ENCODE results near the gene NCF2. TPM values are rescaled to one million over a fixed set of nuclear protein-coding genes. Genes with fewer than 3 reads are reported as not detected.

Gene NCF2
- total RNA-seq, 1 experiment from 2014 or later: 65.5 TPM

GRCh38 chr1:183612407-183612806 is 22.1 kb upstream of the NCF2 start:
- H3K4me2 ChIP-seq: peak overlapping the region; percentile 61
- intact Hi-C loops (cut with micrococcal nuclease; ENCODE audit: unreplicated experiment): no loop called here
- peaks cover 35% of the 10 kb centered on the region for H3F3A ChIP-seq (ENCODE audit: insufficient read depth, low read depth)
- BruUV-seq (replicated peaks): no TSS peak
- peak overlapping the region; percentile 82 for H3K27ac ChIP-seq
- no peaks in the 10 kb centered on the region for H3K27me3 ChIP-seq (ENCODE audit: insufficient read depth, low read depth)
- H3K9me3 ChIP-seq (ENCODE audit: insufficient read depth, low read depth): no peaks in the 10 kb centered on the region
- peak in 1 of 2 experiments; percentile 19 for DNase-seq
- no peak overlapping the region; the same call in 1 of the 2 replicates for H3K4me3 ChIP-seq
- H3K79me2 ChIP-seq (ENCODE audit: low read depth): peaks cover 13% of the 10 kb centered on the region
- no peaks in the 10 kb centered on the region for H4K20me1 ChIP-seq (ENCODE audit: insufficient read depth)
- ChIA-PET CTCF (no interaction called here), POLR2A (ENCODE audit: unreplicated experiment) (no interaction called here)
- H2AFZ ChIP-seq: no peak overlapping the region
- H3K9me2 ChIP-seq (ENCODE audit: insufficient read depth): no peaks in the 10 kb centered on the region
- H3K4me1 ChIP-seq (replicated peaks; ENCODE audit: insufficient read depth): peaks cover 55% of the 10 kb centered on the region
- TF ChIP-seq CTCF (conservative IDR thresholded peaks at IDR 0.05) (no peak), EZH2 (IDR thresholded peaks at IDR 0.05; ENCODE audit: low read depth) (no peak)
- H3K36me3 ChIP-seq (ENCODE audit: low read depth): no peaks in the 10 kb centered on the region

- peaks cover 35% of the 10 kb centered on the region for H3F3A ChIP-seq (ENCODE audit: insufficient read depth, low read depth)
- DNase-seq: peak in 1 of 2 experiments; percentile 48
- no peak overlapping the region for H3K4me3 ChIP-seq
- H2AFZ ChIP-seq: no peak overlapping the region
- H3K36me3 ChIP-seq (ENCODE audit: low read depth): no peaks in the 10 kb centered on the region
- no peak for TF ChIP-seq EZH2 (IDR thresholded peaks at IDR 0.05; ENCODE audit: low read depth)
- no peak for TF ChIP-seq CTCF (conservative IDR thresholded peaks at IDR 0.05)
- peaks cover 13% of the 10 kb centered on the region for H3K79me2 ChIP-seq (ENCODE audit: low read depth)
- CTCF ChIA-PET: no interaction called here
- intact Hi-C loops (cut with micrococcal nuclease; ENCODE audit: unreplicated experiment): loop anchor here (2.0 kb wide), 1 partner anchor 448 kb away; no protein-coding TSS in a partner anchor
- H4K20me1 ChIP-seq (ENCODE audit: insufficient read depth): no peaks in the 10 kb centered on the region
- no peaks in the 10 kb centered on the region for H3K9me3 ChIP-seq (ENCODE audit: insufficient read depth, low read depth)
- H3K9me2 ChIP-seq (ENCODE audit: insufficient read depth): no peaks in the 10 kb centered on the region
- peak overlapping the region; percentile 37; the same call in 1 of the 2 replicates for H3K4me2 ChIP-seq
- H3K4me1 ChIP-seq (replicated peaks; ENCODE audit: insufficient read depth): peaks cover 60% of the 10 kb centered on the region
- no peaks in the 10 kb centered on the region for H3K27me3 ChIP-seq (ENCODE audit: insufficient read depth, low read depth)
- POLR2A ChIA-PET (ENCODE audit: unreplicated experiment): interaction anchor here (0.6 to 0.7 kb wide), 2 partner anchors 42 to 448 kb away, joined by 4 to 14 read pairs; no protein-coding TSS in a partner anchor
- BruUV-seq (replicated peaks): no TSS peak
- peak overlapping the region; percentile 76 for H3K27ac ChIP-seq
Measured at GRCh38 chr1:183611021-183611420, 20.8 kb upstream of the NCF2 start.

- H3K9me3 ChIP-seq (ENCODE audit: insufficient read depth, low read depth): no peaks in the 10 kb centered on the region
- no peaks in the 10 kb centered on the region for H3K36me3 ChIP-seq (ENCODE audit: low read depth)
- ChIA-PET POLR2A (ENCODE audit: unreplicated experiment) (interaction anchor here (0.6 kb wide), 2 partner anchors 54 to 936 kb away, joined by 3 to 6 read pairs; no protein-coding TSS in a partner anchor), CTCF (interaction anchor here (1.0 to 1.1 kb wide), 2 partner anchors 10 to 75 kb away, joined by 4 to 6 read pairs; no protein-coding TSS in a partner anchor)
- H3K27me3 ChIP-seq (ENCODE audit: insufficient read depth, low read depth): no peaks in the 10 kb centered on the region
- peaks cover 60% of the 10 kb centered on the region for H3K4me1 ChIP-seq (replicated peaks; ENCODE audit: insufficient read depth)
- peaks cover 13% of the 10 kb centered on the region for H3K79me2 ChIP-seq (ENCODE audit: low read depth)
- intact Hi-C loops (cut with micrococcal nuclease; ENCODE audit: unreplicated experiment): loop anchor here (1.0 to 2.0 kb wide), 2 partner anchors 41 to 447 kb away; no protein-coding TSS in a partner anchor
- H3K4me2 ChIP-seq: peak overlapping the region; percentile 41
- H2AFZ ChIP-seq: no peak overlapping the region
- no peak overlapping the region for H3K4me3 ChIP-seq
- peak overlapping the region; percentile 94 for H3K27ac ChIP-seq
- H4K20me1 ChIP-seq (ENCODE audit: insufficient read depth): no peaks in the 10 kb centered on the region
- TSS peak; percentile 2 for BruUV-seq (replicated peaks)
- TF ChIP-seq EZH2 (IDR thresholded peaks at IDR 0.05; ENCODE audit: low read depth) (no peak), CTCF (conservative IDR thresholded peaks at IDR 0.05) (no peak)
- peak in 1 of 2 experiments; percentile 46 for DNase-seq
- H3F3A ChIP-seq (ENCODE audit: insufficient read depth, low read depth): peaks cover 35% of the 10 kb centered on the region
- H3K9me2 ChIP-seq (ENCODE audit: insufficient read depth): no peaks in the 10 kb centered on the region
Measured at GRCh38 chr1:183609759-183610452, 19.6 kb upstream of the NCF2 start.
